DMS153 treated with DMSO at 0.1 percent for 48 hours (cell line): ENCODE data around the gene HENMT1.
"Not testable (repeated sequence)": the region's sequence is repeated elsewhere in the genome, so short reads cannot be mapped to it uniquely, and the experiment has no call there.

Source experiments
- DNase-seq: peaks from one replicate; lab custom pipeline; 2025; ENCODE audit not compliant: unreplicated experiment; lab: John Stamatoyannopoulos, UW

HENMT1 gene

DNA sequence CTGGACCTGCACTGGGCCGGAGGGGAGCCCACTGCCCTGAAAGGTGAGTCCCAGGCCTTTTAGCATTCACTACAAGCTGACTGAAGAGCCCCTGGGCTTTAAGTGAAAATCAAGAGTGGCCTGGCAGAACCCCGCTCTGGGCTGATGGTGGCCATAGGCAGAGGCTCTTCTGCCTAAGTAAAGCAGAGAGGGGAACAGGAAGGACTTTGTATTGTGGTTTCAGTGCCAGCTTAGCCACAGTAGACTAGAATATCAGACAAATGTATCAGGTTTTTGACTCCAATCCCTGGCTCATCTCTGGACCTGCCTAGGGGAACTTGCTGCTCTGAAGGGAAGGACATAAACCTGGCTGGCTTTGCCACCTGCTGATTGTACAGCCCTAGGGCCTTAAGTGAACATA is 10.2 kb upstream of the HENMT1 start:
- no peak for DNase-seq

DNA sequence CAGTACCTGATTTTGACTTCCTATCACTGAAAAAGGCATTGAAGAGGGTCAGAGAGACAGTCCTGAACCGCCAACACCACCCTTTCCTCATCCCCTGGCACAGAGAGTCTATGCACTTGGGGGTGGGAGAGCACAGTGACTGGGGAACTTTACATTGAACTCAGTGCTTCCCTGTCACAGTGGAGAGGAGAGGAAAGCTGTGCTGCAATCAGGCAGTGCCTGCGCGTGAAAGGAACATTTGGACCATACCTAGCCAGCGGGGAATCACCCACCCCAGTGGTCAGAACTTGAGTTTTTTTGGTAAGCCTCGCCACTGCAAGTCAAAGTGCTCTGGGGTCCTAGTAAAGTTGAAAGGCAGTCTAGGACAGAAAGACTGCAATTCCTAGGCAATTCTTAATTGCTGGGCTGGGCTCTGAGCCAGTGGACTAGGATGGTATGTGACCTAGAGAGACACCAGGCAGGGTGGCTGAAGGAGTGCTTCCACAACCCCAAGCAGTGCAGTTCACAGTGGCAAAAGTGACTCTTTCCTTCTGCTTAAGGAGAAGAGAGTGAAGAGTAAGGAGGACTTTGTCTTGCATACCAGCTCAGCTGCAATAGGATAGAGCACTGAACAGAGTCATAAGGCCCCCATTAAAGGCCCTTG is 9.4 kb upstream of the HENMT1 start:
- no peak for DNase-seq

DNA sequence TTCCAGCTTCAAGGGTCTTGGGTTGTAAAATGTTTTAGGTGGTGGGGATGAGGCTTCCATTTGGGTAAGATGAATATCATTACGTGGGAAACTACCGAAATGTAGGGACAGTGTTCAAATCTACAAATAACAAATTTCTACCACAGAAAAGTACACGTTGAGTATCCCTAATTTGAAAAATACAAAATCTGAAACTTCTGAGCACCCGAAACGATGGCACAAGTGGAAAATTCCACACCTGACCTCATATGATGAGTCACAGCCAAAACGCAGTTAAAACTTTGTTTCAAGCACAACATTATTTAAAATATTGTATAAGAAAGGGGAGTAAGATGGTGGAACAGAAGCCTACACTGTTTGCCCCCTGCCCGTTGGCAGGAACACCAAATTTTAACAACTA is 8.8 kb upstream of the HENMT1 start:
- no peak for DNase-seq

DNA sequence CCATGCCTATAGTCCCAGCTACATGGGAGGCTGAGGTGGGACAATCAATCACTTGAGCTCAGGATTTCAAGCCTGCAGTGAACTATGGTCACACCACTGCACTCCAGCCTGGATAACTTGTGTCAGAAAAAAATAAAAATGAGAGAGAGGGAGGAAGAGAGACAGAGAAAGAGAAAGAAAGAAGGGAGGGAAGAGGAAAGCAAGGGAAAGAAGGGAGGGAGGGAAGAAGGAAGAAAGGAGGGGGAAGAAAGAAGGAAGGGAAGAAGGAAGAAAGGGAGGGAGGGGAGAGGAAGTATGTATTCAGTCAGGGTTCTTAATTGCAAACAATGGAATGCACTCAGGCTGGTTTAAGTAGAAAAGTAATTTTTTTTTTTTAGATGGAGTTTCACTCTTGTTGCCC is 7.9 kb upstream of the HENMT1 start:
- no peak for DNase-seq

DNA sequence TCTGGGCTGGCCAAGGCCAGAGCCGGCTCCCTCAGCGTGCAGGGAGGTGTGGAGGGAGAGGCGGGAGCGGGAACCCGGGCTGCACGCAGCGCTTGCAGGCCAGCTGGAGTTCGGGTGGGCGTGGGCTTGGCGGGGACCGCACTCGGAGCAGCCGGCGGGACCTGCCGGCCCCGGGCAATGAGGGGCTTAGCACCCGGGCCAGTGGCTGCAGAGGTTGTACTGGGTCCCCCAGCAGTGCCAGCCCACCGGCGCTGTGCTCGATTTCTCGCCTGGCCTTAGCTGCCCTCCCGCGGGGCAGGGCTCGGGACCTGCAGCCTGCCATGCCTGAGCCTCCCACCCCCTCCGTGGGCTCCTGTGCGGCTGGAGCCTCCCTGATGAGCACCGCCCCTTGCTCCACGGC is 6.5 kb upstream of the HENMT1 start:
- DNase-seq: not testable (repeated sequence)

DNA sequence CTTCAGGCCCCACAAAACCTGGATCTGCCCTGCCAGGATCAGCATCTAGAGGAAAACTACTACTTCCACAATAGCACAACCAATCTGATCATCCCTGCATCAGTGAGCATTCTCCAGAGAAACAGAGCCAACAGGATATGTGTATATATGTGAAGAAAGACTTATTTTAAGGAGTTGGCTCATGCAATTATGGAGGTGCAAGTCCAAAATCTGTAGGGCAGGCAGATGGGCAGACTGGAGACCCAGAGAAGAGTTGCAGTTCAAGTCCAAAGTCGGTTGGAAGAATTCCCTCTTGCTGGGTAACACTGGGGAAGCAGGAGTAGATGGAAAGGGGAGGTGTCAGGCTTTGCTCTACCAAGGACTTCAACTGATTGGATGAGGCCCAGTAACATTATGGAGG is 4.9 kb upstream of the HENMT1 start:
- DNase-seq: no peak

DNA sequence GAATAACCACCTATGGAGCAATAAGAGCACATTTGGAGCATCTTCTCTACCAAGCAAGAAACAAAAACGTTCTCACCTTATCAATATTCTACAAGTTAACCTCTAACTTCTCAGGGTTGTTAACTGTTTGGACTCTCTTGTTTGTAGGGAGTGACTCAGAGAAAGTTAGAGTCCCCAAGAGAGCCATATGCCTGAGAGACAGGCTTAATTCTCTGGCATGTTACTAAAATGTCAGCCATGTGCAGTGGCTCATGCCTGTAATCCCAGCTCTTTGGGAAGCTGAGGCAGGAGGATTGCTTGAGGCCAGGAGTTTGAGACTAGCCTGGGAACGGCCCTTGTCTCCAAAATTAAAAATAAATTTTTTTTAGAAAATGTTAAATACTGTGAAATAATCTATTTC is 4.2 kb upstream of the HENMT1 start:
- no peak for DNase-seq

DNA sequence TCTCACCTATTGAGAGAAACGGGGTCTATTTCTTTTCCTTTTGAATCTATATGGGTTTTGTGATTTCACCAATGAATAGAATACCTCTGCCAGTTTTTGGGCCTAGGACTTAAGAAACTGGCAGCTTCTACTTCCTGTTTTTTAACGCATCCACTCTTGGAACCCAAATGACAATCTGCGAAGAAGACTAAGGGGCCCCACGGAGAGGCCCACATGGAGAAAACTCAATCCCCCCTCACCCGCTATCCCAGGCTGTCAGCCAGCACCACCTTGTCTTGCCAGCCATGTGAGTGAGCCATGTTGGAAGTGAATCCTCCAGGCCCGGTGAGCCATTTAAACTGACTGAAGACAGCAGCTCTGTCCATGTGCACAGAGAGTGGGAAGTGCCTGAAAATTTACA is 3.6 kb upstream of the HENMT1 start:
- DNase-seq: no peak

DNA sequence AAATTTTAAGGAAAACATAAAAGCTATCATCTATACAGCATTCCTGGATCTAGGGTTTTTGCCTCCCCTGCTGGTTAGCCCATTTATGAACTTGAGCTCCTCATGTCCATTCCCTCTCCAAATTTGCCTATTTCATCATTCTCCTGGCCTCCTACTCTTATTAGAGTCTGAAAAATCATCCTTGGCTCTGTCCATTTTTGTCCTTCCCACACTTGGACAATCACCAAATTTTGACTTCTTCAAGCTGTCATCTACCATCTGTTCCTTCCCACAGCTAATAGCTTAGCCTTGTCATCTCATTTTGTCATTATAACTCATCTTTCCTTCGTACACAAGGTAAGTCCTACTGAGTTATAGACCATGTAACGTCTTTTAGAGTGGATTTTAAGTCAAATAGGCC is 2.2 kb upstream of the HENMT1 start:
- DNase-seq: no peak

DNA sequence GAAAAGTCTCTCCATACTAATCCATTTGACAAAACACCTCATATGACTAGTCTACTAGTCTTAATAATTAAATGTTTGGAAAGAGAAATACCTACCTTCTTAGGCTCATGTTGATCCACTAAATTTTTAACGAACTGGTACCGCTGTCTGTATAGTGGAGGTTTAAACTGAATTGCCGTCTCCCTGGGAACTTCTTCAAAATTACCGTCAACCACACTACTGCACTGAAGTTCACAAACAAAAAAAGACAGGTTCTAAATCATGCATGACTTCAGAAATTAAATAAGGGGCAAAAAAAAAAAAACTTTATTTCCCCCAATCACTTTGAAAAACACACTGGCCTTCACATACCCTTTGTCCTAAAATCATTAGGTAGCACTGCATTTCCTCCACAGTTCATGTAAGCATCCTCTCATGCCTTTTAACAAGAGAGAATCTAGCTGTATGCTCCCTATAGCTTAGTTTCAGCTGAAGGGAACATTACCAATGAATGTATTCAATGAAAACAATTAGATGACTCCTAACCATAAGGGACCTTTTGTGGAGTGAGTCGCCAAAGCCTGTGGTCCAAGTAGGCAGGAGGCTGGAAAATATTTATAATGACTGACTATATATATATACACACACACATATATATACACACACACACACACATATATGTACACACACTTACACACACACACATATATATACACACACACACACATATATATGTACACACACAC is 3.4 kb downstream of the HENMT1 start:
- no peak for DNase-seq

DNA sequence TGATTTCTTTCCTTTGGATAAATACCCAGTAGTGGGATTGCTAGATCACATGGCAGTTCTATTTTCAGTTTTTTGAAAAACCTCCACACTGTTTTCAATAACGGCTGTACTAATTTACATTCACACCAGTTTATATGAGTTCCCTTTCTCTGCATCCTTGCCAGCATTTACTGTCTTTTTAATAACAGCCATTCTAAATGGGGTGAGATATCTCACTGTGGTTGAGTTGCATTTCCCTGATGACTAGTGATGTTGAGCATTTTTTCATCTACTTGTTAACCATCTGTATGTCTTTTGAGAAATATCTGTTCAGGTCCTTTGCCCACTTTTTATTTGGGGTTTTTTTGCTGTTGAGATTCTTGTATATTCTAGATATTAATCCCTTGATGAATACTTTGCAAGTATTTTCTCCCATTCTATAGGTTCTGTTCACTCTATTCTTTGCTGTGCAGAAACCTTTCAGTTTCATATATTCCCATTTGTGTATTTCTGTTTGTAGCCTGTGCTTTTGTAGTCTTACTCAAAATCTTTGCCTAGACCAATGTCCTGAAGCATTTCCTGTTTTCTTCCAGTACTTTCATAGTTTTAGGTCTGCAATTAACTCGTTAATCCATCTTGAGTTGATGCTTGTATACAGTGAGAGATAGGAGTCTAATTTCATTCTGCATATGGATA is 7.3 kb downstream of the HENMT1 start:
- DNase-seq: no peak

DNA sequence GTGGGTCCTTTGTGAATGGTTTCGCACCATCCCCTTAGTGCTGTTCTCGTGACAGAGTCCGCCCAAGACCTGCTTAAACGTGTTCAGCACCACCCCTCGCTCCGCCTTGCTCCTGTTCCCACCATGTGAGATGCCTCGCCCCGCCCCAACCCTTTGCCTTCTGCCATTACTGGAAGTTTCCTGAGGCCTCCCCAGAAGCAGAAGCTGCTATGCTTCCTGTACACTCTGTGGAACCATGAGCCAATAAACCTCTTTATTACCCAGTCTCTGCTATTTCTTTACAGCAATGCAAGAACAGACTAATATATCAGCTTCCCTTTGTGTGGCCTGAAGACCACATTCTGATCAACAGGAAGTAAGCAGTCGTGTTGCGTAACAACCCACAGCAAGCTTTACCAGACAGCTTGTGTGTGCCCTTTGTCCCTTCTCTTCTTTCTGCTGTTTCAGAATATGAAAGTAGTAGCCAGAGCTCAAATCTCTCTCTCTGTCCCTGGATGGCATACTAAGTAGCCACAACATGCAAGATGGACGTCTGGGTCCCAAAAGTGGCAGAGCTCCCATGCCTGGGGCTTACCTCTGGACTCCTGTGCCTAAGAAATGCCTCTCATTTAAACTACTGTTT is 14.1 kb downstream of the HENMT1 start:
- DNase-seq: no peak

DNA sequence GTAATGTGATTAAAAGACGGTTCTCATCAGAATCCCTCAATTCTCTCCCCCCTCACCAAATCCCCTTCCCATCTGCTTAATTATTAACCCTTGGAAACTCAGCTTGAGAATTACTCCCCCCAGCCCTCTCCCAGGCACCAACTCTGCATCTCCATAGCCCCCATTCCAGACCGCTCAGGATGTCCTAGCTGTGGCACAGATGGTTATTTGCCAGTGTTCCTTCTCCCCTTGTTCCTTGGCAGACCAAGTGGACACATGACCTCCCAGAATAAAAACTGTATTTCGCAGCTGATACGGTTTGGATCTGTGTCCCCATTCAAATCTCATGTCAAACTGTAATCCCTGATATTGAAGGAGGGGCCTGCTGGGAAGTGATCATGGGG is 14.6 kb downstream of the HENMT1 start:
- no peak for DNase-seq

DNA sequence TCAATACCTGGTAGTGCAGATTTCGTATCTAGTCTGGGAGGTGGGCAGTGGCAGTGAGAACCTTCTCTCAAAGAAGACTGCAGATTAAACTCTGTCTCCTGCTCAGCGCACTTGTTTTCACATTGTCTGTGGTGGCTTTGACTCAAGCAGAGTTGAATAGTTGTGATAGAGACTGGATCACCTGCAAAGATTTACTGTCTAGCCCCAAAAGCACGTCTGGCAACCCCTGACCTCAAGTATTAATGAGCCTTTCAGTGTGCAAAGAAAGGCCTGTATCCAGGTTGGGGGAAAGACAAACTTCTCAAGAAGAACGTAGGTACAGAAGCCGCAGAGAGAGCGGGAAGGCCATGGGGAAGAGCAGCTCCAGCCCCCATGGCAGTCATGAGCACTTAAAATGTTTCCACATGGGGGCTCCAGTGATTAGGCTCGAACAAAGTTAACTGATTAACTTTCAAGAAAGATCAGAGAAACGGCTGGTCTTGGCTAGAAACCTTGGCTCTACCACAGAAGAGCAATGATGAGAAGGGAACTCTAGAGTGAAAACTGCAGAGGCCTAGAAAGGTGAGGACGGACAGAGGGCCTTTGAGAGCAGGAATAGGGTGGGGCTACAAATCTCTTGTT is 15.2 kb downstream of the HENMT1 start:
- no peak for DNase-seq

DNA sequence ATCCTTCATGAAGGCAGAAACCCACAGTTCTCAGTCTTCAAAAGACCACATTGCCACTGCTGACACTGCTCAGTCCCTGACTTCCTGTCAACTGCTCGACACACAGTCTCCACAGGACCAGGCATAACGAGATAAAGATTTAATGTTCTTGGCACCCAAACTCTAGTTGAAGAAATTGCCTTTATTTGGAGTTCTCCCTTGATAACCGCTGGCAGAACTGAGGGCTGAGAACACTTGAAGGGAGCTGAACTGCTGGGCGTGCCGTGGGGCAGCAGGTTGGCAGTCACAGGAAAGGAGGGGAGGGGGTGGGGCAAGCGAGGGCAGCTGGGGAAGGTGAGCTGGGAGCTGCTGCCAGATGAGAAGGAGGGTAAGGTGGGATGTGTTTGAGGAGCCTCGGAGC is 15.9 kb downstream of the HENMT1 start:
- DNase-seq: no peak

DNA sequence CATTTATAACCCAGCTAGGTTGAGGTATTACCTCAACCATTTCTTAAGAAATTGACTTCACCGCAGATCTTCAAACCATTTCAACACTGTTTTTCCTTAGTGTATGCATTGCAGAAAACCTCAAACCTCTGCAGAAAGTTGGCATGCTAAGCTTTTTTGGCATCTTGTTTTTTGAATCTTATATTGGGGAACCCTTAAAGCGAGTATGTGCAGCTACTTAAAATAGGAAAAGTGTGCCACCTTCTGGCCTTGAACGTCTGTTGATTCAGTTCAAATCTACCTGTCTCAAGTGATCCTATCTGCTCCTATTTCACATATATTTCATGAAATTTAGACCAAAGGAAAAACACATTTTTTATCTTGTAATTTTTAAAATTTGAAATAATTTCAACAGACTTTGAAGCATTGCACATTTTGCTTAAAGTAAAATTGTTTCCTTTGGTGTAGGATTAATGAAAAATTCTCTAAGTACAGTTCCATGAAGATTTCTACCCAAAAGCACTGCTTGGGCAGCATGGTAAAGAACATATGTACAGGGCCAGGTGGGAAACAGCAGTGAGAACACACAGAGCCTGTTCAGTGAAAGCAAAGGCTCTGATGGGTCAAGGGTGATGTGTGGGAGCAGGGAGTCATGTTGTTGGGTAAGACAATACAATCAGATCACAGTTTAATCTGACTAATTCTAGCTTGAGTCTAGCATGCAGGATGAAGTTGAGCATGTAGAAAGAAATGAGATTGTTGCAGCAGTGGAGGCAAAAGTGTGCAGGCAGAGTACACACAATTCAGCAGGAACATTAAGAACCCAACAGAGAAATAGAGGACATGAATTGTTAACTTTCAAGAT is 17.2 kb downstream of the HENMT1 start:
- DNase-seq: peak; percentile 70

DNA sequence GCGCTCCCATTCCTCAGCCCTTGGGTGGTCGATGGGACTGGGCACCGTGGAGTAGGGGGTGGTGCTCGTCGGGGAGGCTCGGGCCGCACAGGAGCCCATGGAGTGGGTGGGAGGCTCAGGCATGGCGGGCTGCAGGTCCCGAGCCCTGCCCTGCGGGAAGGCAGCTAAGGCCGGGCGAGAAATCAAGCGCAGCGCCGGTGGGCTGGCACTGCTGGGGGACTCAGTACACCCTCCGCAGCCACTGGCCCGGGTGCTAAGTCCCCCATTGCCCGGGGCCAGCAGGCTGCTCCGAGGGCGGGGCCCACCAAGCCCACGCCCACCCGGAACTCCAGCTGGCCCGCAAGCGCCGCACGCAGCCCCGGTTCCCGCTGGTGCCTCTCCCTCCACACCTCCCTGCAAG is 20.0 kb downstream of the HENMT1 start:
- not testable (repeated sequence) for DNase-seq

DNA sequence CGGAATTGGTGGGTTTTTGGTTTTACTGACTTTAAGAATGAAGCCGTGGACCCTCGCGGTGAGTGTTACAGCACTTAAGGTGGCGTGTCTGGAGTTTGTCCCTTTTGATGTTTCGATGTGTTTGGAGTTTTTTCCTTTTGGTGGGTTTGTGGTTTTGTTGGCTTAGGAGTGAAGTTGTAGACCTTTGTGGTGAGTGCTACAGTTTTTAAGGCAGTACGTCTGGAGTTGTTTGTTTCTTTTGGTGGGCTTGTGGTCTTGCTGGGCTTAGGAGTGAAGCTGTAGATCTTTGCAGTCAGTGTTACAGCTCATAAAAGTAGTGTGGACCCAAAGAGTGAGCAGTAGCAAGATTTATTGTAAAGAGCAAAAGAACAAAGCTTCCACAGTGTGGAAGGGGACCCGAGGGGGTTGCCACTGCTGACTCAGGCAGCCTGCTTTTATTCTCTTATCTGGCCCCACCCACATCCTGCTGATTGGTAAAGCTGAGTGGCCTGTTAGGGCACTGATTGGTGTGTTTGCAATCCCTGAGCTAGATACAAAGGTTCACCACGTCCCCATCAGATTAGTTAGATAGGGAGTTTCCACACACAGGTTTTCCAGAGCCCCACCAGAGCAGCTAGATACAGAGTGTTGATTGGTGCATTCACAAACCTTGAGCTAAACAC is 20.9 kb downstream of the HENMT1 start:
- DNase-seq: no peak

DNA sequence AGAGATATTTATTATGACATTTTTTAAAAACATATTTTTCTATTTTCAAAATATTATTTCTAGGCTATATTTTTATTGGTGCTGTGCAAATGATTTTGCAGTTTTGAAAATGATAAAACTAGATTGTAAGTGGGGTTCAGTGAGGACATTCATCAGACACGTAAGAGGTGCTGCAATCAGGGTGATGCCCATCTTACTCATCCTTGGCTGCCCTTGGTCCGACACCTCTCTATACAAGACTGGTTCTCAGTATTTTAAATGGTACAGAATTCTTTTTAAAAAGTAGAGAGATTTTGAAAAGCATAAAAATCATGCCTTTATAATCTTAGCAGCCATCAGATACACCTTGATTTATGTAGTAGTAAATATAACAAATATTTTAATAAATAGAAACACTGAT is 24.0 kb downstream of the HENMT1 start:
- no peak for DNase-seq

DNA sequence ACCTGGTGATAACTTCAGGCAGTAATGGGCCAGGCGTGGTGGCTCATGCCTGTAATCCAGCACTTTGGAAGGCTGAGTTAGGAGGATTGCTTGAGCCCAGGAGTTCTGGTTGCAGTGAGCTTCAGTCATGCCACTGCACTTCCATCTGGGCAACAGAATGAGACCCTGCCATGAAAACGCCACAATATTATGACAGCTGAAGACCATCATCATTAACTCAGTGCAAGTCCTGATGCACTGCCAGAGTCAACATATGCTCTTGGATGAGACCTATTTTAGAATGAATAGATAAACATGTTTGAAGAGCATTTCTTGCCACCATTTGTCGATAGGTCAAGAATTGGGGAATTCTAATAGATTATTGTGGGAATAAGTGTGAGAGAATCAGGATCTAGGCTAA is 26.4 kb downstream of the HENMT1 start:
- DNase-seq: no peak
